Activated B cell treated with CpG ODN at 0.5 μM for 24 hours (primary cell): Measurements from ENCODE around the gene SMIM20. TPM values are rescaled to one million over a fixed set of nuclear protein-coding genes. Genes with fewer than 3 reads are reported as not detected.

Experiments used
- ATAC-seq: fragments of 200-7000 bp; cut with Tn5 transposase; one replicate; pipeline ENCODE4 v1.10.0; 2021; ENCODE audit warnings: low read depth, mild to moderate bottlenecking, moderate library complexity
- CTCF ChIA-PET: fragments of 350-600 bp; sonication (Branson Sonifier 250); formaldehyde crosslinking; loops from one replicate; lab custom pipeline; 2021; ENCODE audit warnings: antibody characterized with exemption; lab: Charles Lee
- POLR2A ChIA-PET: fragments of 350-600 bp; sonication (Branson Sonifier 250); formaldehyde crosslinking; loops from one replicate; lab custom pipeline; 2021; ENCODE audit warnings: antibody characterized with exemption; lab: Charles Lee
- DNase-seq: peaks from one replicate; pipeline ENCODE4 v3.0.0; 2022
- H3K27ac Mint-ChIP-seq: one replicate; pipeline ENCODE4 v1.8.0; 2020; ENCODE audit warnings: mixed read lengths
- H3K27me3 Mint-ChIP-seq: one replicate; pipeline ENCODE4 v1.8.0; 2021; ENCODE audit warnings: mixed read lengths
- H3K36me3 Mint-ChIP-seq: one replicate; pipeline ENCODE4 v1.8.0; 2021; ENCODE audit warnings: low read depth, mixed read lengths
- H3K4me1 Mint-ChIP-seq: one replicate; pipeline ENCODE4 v1.8.0; 2021; ENCODE audit warnings: mixed read lengths
- H3K4me3 Mint-ChIP-seq: one replicate; pipeline ENCODE4 v1.8.0; 2020; ENCODE audit warnings: mild to moderate bottlenecking, mixed read lengths
- H3K9me3 Mint-ChIP-seq: one replicate; pipeline ENCODE4 v1.8.0; 2020; ENCODE audit warnings: mixed read lengths
- intact Hi-C: fragments of 100-400 bp; cut with micrococcal nuclease; formaldehyde crosslinking; loops from one replicate; pipeline ENCODE4 v1.15.1; 2024
- total RNA-seq: library from RNA; stranded (reverse); gene quantifications from 2 replicates; pipeline ENCODE4 v1.2.3, GENCODE V29; 2022
- TF ChIP-seq, protein P1 (sequence below): fragments of 200-600 bp; IDR thresholded peaks from one replicate; pipeline ENCODE4 v1.8.0; 2022; ENCODE audit warnings: antibody characterized with exemption, mild to moderate bottlenecking

Gene SMIM20
- total RNA-seq, 1 donor from 2014 or later = 18.7 TPM

DNA sequence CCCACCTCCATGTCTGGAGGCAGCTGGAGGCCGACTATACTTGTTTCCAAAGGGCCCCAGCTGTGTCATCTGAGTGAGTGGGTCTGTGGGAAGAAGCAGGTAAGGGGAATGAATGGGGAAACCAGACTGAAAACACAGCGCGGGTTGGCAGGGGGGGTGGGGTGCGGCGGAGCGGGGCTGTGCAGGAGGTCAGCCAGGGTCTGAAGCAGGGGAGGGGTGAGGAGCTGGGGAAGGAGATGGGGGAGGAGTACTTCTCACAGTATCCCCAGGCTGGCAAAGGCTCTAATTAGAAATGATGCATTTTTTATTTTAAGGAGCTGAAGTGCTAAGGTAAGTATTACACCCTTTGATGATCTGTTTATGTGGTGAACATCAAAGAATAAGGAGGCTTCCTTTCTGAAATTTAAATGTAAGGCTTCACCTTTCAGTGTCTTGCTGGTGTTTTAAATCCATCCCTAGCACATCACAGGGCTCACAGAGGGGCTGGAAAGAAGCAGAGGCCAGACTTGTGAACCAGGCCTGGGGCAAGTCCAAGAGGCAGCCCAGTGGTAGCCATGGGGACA lies 37.5 kb downstream of the SMIM20 start:
- no peak for DNase-seq
- ChIA-PET POLR2A (no interaction called here), CTCF (no interaction called here)
- Mint-ChIP-seq H3K27ac (no peak overlapping the region), H3K4me1 (no peaks in the 10 kb centered on the region), H3K4me3 (no peak overlapping the region), H3K9me3 (no peaks in the 10 kb centered on the region), H3K36me3 (no peaks in the 10 kb centered on the region), H3K27me3 (peaks cover 18% of the 10 kb centered on the region)
- no peak for ATAC-seq
- TF ChIP-seq, protein P1, sequence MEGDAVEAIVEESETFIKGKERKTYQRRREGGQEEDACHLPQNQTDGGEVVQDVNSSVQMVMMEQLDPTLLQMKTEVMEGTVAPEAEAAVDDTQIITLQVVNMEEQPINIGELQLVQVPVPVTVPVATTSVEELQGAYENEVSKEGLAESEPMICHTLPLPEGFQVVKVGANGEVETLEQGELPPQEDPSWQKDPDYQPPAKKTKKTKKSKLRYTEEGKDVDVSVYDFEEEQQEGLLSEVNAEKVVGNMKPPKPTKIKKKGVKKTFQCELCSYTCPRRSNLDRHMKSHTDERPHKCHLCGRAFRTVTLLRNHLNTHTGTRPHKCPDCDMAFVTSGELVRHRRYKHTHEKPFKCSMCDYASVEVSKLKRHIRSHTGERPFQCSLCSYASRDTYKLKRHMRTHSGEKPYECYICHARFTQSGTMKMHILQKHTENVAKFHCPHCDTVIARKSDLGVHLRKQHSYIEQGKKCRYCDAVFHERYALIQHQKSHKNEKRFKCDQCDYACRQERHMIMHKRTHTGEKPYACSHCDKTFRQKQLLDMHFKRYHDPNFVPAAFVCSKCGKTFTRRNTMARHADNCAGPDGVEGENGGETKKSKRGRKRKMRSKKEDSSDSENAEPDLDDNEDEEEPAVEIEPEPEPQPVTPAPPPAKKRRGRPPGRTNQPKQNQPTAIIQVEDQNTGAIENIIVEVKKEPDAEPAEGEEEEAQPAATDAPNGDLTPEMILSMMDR = no peak
- intact Hi-C loops = no loop called here

DNA sequence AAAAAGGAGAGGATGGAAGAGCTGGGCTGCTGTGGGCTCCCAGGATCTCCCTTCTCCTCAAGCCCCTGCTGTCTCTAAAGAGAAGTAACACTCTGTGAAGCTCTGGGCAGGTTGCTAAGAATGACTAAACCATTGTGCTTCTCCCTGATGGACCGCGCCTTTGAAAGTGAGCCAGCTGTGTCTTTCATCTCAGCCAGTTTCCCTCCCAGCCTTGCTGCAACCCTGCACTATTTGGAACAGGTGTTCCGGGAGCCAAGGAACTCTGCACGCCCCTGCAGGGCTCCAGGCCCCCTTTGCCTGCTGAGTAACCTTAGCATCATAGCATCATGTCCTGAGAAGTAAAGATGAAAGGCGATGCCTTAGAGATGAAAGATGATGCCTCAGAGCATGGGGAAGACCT lies 39.7 kb downstream of the SMIM20 start:
- H3K27ac Mint-ChIP-seq = no peak overlapping the region
- ChIA-PET POLR2A (no interaction called here), CTCF (no interaction called here)
- intact Hi-C loops = no loop called here
- ATAC-seq (no peak), DNase-seq (no peak)
- H3K9me3 Mint-ChIP-seq = no peaks in the 10 kb centered on the region
- no peaks in the 10 kb centered on the region for H3K36me3 Mint-ChIP-seq
- H3K27me3 Mint-ChIP-seq = peaks cover 9% of the 10 kb centered on the region
- H3K4me1 Mint-ChIP-seq = no peaks in the 10 kb centered on the region
- TF ChIP-seq, protein P1 = no peak
- H3K4me3 Mint-ChIP-seq = no peak overlapping the region

DNA sequence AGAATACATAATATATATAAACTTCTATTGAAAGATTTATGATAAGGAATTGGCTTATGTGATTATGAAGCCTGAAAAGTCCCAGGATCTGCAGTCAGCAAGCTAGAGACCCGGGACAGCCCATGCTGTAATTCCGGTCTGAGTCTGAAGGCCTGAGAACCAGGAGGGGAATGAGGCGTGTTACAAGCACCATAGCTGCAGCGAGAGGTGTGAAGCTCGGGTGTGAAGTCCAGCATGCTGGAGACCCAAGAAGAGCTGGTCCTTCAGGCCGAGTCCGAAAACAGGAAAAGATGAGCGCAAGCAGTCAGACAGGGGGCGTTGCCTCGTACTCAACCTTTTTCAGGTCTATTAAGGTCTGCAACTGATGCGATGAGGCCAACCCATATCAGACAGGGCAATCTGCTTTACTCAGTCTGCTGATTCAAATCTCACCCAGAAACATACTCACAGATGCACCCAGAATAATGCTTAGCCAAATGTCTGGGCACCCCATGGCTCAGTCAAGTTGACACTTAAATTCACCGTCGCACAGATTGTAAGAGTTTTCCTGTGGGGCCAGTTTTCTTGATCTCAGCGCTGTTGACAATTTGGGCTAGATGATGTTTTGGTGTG lies 40.4 kb downstream of the SMIM20 start:
- ChIA-PET POLR2A (no interaction called here), CTCF (no interaction called here)
- Mint-ChIP-seq H3K4me1 (no peaks in the 10 kb centered on the region), H3K36me3 (no peaks in the 10 kb centered on the region), H3K4me3 (no peak overlapping the region), H3K27ac (no peak overlapping the region), H3K9me3 (no peaks in the 10 kb centered on the region), H3K27me3 (peaks cover 8% of the 10 kb centered on the region)
- TF ChIP-seq, protein P1 = no peak
- DNase-seq (no peak), ATAC-seq (no peak)
- intact Hi-C loops = no loop called here

DNA sequence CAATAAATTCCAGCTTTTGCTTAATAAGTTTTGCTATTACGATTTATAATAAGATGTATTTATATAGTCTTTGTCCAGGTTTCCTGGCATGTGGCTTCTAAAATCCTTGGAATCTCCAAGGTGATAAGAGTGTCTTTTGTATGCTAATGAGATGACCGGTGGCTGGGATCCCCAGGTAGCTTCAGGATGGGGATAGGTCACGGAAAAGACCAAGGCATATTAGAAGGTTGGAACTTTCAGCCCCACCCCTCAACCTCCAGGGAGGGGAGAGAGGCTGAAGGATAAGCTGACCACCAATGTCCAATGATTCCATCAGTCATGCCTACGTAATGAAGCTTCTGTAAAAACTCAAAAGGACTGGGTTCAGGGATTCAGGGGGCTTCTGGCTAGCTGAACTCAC lies 41.7 kb downstream of the SMIM20 start:
- Mint-ChIP-seq H3K9me3 (no peaks in the 10 kb centered on the region), H3K4me1 (no peaks in the 10 kb centered on the region), H3K27ac (no peak overlapping the region), H3K27me3 (peaks cover 2% of the 10 kb centered on the region), H3K36me3 (no peaks in the 10 kb centered on the region), H3K4me3 (no peak overlapping the region)
- POLR2A ChIA-PET = no interaction called here
- CTCF ChIA-PET = no interaction called here
- intact Hi-C loops = no loop called here
- DNase-seq (no peak), ATAC-seq (no peak)
- TF ChIP-seq, protein P1 = no peak

DNA sequence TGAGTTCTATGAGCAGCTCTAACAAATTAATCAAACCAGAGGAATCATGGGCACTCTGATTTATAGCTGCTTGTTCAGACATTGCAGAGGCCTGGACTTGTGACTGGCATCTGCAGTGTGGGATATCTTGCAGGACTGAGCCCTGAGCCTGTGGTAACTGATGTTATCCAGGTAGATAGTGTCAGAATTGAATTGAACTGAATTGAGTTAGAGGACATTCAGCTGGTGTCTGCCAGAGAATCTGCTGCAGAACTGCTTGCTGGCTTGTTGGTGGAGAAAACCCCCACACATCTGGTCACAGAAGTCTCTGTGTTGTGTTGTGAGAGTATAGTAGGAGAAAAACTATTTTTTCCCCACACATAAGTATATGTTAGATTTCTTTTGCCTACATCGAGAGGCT lies 42.2 kb downstream of the SMIM20 start:
- intact Hi-C loops = no loop called here
- Mint-ChIP-seq H3K9me3 (no peaks in the 10 kb centered on the region), H3K36me3 (no peaks in the 10 kb centered on the region), H3K27me3 (peaks cover 2% of the 10 kb centered on the region), H3K27ac (no peak overlapping the region), H3K4me3 (no peak overlapping the region), H3K4me1 (no peaks in the 10 kb centered on the region)
- ATAC-seq (no peak), DNase-seq (no peak)
- POLR2A ChIA-PET = no interaction called here
- TF ChIP-seq, protein P1 = no peak
- CTCF ChIA-PET = interaction anchor here (0.6 kb wide), 1 partner anchor 114 kb away, joined by 3 read pairs; no protein-coding TSS in a partner anchor
